ENCODE results near the gene UNC5C.

Gene UNC5C

GRCh38 chr4:95343235-95343634 lies 205.5 kb downstream of the UNC5C start:
- DNase-seq (ENCODE audit: low read depth in 2 of 2), result no peak

GRCh38 chr4:95340191-95340590 lies 208.6 kb downstream of the UNC5C start:
- no peak for DNase-seq (ENCODE audit: low read depth in 2 of 2)

GRCh38 chr4:95325665-95326064 lies 223.1 kb downstream of the UNC5C start:
- no peak for DNase-seq (ENCODE audit: low read depth in 2 of 2)

GRCh38 chr4:95319169-95319568 lies 229.6 kb downstream of the UNC5C start:
- DNase-seq (ENCODE audit: low read depth in 2 of 2), result no peak

GRCh38 chr4:95318483-95318882 lies 230.3 kb downstream of the UNC5C start:
- DNase-seq (ENCODE audit: low read depth in 2 of 2), result no peak

- no peak for DNase-seq (ENCODE audit: low read depth in 2 of 2)
Observed at GRCh38 chr4:95318044-95318443, 230.7 kb downstream of the UNC5C start.

GRCh38 chr4:95317085-95317793 lies 231.5 kb downstream of the UNC5C start:
- no peak for DNase-seq (ENCODE audit: low read depth in 2 of 2)

GRCh38 chr4:95314573-95314972 lies 234.2 kb downstream of the UNC5C start:
- DNase-seq (ENCODE audit: low read depth in 2 of 2), result no peak

GRCh38 chr4:95304898-95305297 lies 243.9 kb downstream of the UNC5C start:
- DNase-seq (ENCODE audit: low read depth in 2 of 2), result no peak

- DNase-seq (ENCODE audit: low read depth in 2 of 2), result no peak
Observed at GRCh38 chr4:95300304-95300703, 248.5 kb downstream of the UNC5C start.

GRCh38 chr4:95296052-95296451 lies 252.7 kb downstream of the UNC5C start:
- no peak for DNase-seq (ENCODE audit: low read depth in 2 of 2)

GRCh38 chr4:95295157-95295556 lies 253.6 kb downstream of the UNC5C start:
- DNase-seq (ENCODE audit: low read depth in 2 of 2), result no peak

GRCh38 chr4:95294321-95294720 lies 254.5 kb downstream of the UNC5C start:
- DNase-seq (ENCODE audit: low read depth in 2 of 2), result no peak

- DNase-seq (ENCODE audit: low read depth in 2 of 2), result no peak
Observed at GRCh38 chr4:95293014-95293413, 255.8 kb downstream of the UNC5C start.

- no peak for DNase-seq (ENCODE audit: low read depth in 2 of 2)
Observed at GRCh38 chr4:95290702-95291101, 258.1 kb downstream of the UNC5C start.

- DNase-seq (ENCODE audit: low read depth in 2 of 2), result no peak
Observed at GRCh38 chr4:95289028-95289634, 259.6 kb downstream of the UNC5C start.

GRCh38 chr4:95288552-95288951 lies 260.2 kb downstream of the UNC5C start:
- DNase-seq (ENCODE audit: low read depth in 2 of 2), result no peak

- DNase-seq (ENCODE audit: low read depth in 2 of 2), result no peak
Observed at GRCh38 chr4:95285797-95286196, 263.0 kb downstream of the UNC5C start.

GRCh38 chr4:95284655-95285054 lies 264.1 kb downstream of the UNC5C start:
- DNase-seq (ENCODE audit: low read depth in 2 of 2), result no peak

GRCh38 chr4:95283320-95283719 lies 265.5 kb downstream of the UNC5C start:
- no peak for DNase-seq (ENCODE audit: low read depth in 2 of 2)

GRCh38 chr4:95272797-95273196 lies 276.0 kb downstream of the UNC5C start:
- no peak for DNase-seq (ENCODE audit: low read depth in 2 of 2)

- DNase-seq (ENCODE audit: low read depth in 2 of 2), result no peak
Observed at GRCh38 chr4:95272036-95272435, 276.7 kb downstream of the UNC5C start.

GRCh38 chr4:95268819-95269565 lies 279.8 kb downstream of the UNC5C start:
- no peak for DNase-seq (ENCODE audit: low read depth in 2 of 2)

Data from activated CD4-positive, alpha-beta T cell treated with anti-CD3 and anti-CD28 coated beads for 24 hours (primary cell).